ENCODE measurements around the gene ADAMTS14.

Gene ADAMTS14

GRCh38 chr10:70671619-70672164 is 614 bp upstream of the ADAMTS14 start:
- intact Hi-C loops (cut with DNase I): no loop called here
- DNase-seq: no peak

DNA sequence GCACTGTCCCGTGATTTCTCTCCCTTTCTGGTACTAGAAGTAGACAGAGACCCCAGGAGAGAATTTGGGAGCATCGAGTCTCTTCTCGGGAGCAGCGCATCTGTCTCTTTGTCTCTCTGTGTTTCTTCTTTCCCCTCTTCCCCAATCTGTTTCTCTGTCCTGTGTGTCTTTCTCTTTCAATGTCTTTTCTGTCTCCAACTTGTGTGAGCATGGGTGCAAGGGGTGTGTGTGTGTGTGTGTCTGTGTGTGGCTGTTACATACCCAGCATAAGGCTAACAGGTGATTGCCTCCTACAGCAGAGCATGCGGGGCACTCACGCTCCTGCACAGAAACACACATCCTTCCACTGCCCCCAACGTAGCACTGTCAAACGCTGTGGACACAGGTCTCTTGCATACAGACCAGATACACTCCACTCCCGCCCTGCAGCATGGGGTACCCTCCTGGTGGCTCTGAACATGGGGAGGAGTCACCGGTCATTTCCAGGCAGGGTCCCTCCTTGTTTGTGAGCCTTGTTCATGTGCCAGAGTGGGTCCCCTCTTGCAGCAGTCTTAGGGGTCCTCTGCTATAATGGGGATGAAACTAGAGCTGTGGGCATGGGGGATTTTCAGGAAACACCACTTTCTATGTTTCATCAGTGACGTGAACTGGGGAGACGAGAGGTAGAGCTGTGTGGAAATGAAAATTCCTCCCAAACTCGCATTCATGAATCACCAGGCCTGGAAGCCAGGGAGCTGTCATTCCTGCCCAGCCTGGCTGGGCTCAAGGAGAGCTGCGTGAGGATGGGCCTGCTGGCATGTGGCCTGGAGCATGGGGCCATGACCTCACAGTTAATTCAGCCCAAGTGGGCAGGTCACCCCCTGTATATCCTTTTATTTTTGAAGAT is 980 bp downstream of the ADAMTS14 start:
- intact Hi-C loops (cut with DNase I): no loop called here

GRCh38 chr10:70673929-70674559 is 1.7 kb downstream of the ADAMTS14 start:
- intact Hi-C loops (cut with DNase I): no loop called here

More for the DNA sequence above, 980 bp downstream of the ADAMTS14 start:
- DNase-seq: peak in 6 of 42 donors; percentile 18 to 73 (median 34)

GRCh38 chr10:70674560-70675495 is 2.5 kb downstream of the ADAMTS14 start:
- DNase-seq: no peak
- intact Hi-C loops (cut with DNase I): no loop called here

More at GRCh38 chr10:70673929-70674559, 1.7 kb downstream of the ADAMTS14 start:
- no peak for DNase-seq

DNA sequence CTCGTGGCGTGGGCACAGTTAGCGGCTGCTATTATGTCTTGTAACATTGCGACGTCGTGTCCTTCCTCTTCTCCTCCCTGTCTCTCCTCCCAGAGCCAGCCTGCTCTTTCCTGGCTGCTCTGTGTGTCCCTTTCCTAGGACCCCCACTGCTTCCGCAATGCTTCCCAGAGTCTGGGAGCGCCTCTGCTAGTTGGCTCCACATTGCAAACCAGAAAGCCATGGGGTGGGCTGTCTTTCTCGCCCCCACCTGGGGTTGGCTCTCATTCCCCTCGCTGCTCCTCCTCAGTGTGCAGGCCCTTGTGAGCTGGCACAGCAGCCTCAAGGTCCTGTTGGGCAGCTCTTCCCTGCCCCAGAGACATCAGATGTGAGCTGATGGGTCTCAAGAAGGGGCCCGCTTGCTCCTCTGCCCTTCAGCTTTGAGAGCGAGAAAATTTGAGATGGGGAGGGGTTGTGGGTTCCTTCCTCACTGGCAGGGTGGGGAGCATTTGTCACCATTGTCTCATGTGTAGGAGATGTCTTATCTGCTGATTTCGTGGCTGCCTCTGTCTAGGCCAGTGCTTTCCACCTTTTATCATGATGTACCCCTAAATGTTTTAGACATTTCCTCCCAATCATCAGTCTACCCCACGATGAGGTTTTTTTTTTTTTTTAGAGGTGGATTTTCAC is 3.3 kb downstream of the ADAMTS14 start:
- DNase-seq: no peak
- intact Hi-C loops (cut with DNase I): no loop called here

DNA sequence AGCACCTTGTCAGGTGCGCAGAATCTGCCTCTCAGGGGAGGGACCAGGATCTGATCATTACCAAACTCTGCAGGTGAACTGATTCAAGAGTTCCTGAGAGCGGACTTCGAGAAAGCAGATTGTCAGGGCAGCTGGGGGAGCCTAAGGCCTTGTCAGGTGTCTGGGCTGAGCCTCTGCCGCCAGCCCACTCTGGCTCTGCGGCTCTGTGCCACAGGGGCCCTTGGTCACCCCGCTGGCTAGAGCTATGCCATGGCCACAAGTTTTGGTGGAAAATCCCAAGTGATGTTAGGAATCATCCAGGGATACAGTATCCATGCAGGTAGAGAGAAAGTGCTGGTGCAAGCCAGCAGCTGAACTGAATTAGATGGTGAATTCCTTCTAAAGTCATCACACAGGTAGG is 4.2 kb downstream of the ADAMTS14 start:
- intact Hi-C loops (cut with DNase I): no loop called here
- no peak for DNase-seq

- intact Hi-C loops (cut with DNase I): no loop called here
- DNase-seq: no peak
These were observed 4.7 kb downstream of the ADAMTS14 start for GRCh38 chr10:70677016-70677415.

DNA sequence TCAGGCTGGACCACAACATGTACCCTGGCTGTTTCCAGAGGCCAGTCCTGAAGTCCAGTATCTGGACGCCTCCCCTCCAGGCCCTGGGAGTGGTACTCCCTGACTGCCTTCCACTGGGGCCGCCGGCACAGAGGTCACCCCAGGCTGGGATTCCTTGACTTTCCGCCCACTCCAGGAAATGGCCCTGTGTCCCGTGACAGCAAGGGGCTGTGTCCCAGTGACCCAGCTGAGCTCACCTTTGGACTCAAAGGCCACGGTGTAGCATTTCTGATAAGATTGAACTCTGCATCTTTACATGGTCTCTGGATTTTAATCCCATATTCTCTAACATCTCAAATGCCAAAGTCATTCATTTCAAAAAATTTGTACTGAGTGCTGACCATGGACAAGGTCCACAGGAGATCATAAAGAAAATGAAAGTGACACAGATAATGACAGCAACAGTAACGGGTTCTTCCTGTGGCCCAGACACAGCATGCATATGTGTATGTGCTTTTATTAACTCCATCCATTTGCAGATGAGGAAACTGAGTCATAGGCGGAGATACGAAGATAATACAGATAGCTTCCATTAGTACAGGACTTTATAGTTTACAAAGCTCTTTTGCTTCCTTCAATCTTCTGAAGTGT is 5.4 kb downstream of the ADAMTS14 start:
- intact Hi-C loops (cut with DNase I): no loop called here
- DNase-seq: no peak

DNA sequence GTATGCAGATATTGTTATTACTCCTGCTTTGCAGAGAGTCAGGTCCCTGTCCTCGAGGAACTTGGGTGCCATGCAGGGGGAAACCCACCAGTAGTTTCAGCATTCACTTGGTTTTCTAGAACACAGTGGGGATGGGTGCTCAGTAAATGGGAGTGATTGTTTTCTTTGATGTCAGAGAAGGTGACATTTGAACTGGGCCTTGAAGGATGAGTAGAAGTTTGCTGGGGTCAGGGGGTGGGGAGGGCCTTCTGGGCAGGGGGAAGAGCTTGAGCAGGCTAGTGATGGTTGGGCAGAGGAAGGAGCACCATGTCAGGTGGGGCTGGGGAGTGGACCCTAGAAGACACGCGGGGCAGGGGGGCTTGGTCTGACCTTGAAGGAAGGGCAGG is 5.9 kb downstream of the ADAMTS14 start:
- intact Hi-C loops (cut with DNase I): no loop called here

GRCh38 chr10:70678757-70679489 is 6.6 kb downstream of the ADAMTS14 start:
- DNase-seq: no peak
- intact Hi-C loops (cut with DNase I): no loop called here

More for the DNA sequence above, 5.9 kb downstream of the ADAMTS14 start:
- no peak for DNase-seq

GRCh38 chr10:70679498-70679897 is 7.2 kb downstream of the ADAMTS14 start:
- intact Hi-C loops (cut with DNase I): no loop called here
- DNase-seq: no peak

GRCh38 chr10:70680899-70681730 is 8.8 kb downstream of the ADAMTS14 start:
- no peak for DNase-seq
- intact Hi-C loops (cut with DNase I): no loop called here

DNA sequence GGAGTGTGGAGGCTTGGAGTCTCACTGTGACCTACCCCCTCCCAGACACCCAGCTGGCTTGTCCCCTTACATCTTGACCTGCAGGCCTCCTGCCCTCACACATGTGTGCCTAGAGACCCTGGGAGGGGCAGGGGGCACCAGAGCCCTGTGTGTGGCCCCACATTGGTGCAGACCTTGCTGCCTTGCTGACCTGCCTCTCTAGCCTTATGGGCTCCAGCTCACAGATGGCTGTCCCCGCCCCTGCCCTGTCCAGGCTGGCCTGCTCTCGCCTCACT is 9.4 kb downstream of the ADAMTS14 start:
- intact Hi-C loops (cut with DNase I): no loop called here
- DNase-seq: no peak

DNA sequence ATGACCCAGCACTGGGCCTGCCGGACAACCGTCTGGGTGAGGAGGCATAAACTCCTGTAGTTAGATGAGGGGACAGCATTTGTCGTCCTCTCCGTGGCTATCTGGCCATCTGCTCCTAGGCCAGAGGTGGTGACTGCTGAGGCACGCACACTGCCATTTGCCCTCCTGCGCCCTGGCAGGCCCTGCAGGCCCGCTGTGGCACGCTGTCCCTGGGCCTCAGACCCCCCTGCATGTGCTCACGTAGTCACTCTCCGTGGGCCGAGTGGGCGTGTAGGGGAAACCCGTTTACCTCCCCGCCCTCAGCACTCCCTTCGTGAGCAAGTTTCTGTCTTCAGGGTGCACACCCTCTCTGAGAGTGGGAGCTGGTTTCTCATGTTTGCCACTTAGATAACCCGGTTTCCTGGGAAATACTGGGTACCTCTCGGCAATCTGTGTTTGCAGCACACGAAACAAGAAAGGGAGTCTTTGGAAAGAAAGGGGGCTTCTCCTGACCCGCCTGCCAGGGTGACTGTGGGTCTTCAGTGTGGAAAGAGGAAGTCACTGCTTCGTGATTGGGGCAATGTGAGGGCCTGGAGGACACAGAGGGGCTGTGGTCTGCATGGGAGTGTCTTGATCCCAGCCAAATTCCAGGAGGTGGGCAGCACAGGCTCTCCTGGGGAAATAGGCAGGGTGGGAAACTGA is 10.8 kb downstream of the ADAMTS14 start:
- intact Hi-C loops (cut with DNase I): no loop called here
- DNase-seq: peak in 19 of 42 donors; percentile 22 to 72 (median 44)

- intact Hi-C loops (cut with DNase I): no loop called here
- DNase-seq: no peak
These were observed 11.3 kb downstream of the ADAMTS14 start for GRCh38 chr10:70683601-70683934.

DNA sequence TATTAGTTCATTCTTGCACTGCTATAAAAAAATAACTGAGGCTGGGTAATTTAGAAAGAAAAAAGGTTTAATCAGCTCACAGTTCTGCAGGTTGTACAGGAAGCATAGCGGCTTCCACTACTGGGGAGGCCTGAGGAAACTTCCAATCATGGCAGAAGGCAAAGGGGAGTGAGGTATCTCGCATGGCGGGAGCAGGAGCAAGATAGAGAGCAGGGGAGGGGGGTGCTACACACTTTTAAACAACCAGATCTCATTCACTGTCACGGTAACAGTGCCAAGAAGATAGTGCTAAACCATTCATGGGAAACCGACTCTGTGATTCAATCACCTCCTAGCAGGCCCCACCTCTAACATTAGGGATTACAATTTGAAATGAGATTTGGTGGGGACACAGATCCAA is 11.6 kb downstream of the ADAMTS14 start:
- no peak for DNase-seq
- intact Hi-C loops (cut with DNase I): no loop called here

Data from head of caudate nucleus (tissue), 42 donors.